Large intestine (tissue), 3 donors: ENCODE results near the gene NLK. TPM values are rescaled to one million over a fixed set of nuclear protein-coding genes. Genes with fewer than 3 reads are reported as not detected.
"Not testable (repeated sequence)": the region's sequence is repeated elsewhere in the genome, so short reads cannot be mapped to it uniquely, and the experiment has no call there.

Experiments used
- DNase-seq, 2 donors: peaks; one replicate each; pipeline versions ENCODE4 v3.0.0 to v3.0.0-alpha.2; 2013
- H3K27ac ChIP-seq: one replicate; pipeline ENCODE4 v1.5.1; 2013; ENCODE audit warnings: low read length
- H3K27me3 ChIP-seq: 2 replicates; pipeline ENCODE4 v1.6.1; 2013; ENCODE audit warnings: low read length; ENCODE audit not compliant: control insufficient read depth, insufficient read depth
- H3K36me3 ChIP-seq: 2 replicates; pipeline ENCODE4 v1.6.1; 2013; ENCODE audit warnings: low read length; ENCODE audit not compliant: control insufficient read depth, insufficient read depth
- H3K4me1 ChIP-seq: one replicate; pipeline ENCODE4 v1.6.1; 2013; ENCODE audit warnings: low read length; ENCODE audit not compliant: control insufficient read depth, insufficient read depth
- H3K4me3 ChIP-seq: one replicate; pipeline ENCODE4 v1.5.1; 2013; ENCODE audit warnings: low read length
- H3K9me3 ChIP-seq: one replicate; pipeline ENCODE4 v1.6.1; 2013; ENCODE audit warnings: mild to moderate bottlenecking, low read depth, low read length, moderate library complexity; ENCODE audit not compliant: control insufficient read depth
- WGBS: methylation state at CpG from one replicate; pipeline ENCODE4 v1.1.5; 2013; ENCODE audit warnings: low lambda C conversion rate; ENCODE audit not compliant: insufficient coverage; 5-methylcytosine and 5-hydroxymethylcytosine counted together
- polyA plus RNA-seq: library from polyadenylated mRNA; unstranded; fragments of 120-200 nt; gene quantifications from one replicate; pipeline ENCODE4 v1.2.1, GENCODE V29; 2013

The NLK gene
- polyA plus RNA-seq, 1 donor: 13.9 TPM

DNA sequence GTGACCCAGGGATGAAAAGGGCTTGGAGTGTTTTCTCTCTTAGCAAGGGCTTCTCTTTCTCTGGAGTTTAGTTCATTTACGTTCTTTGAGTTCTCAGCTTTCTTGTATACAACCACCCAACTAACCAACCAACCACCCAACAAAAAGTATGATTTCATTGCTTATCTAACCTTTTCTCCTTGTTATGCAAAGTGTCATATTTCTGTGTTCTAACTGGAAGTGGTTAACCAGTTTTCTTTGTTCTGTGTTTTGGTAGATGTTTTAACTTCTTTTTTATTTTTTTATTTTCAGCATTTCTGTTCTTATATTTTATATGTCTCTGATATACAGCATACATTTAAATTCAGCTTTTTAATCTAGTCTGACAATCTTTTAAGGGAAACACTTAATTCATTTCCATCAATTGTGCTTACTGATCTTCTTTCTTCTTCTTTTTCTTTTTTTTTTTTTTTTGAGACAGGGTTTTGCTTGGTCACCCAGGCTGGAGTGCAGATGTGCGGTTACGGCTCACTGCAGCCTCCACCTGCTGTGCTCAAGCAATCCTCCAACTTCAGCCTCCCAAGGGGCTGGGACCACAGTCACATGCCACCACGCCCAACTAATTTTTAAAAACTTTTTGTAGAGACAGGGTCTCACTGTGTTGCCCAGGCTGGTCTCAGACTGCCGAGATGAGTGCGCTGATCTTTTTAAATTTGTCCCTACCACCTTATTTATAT is 29.6 kb downstream of the NLK start:
- H3K4me3 ChIP-seq: no peak overlapping the region
- 100% methylated on average over 2 of the region's 6 CpGs for WGBS
- H3K36me3 ChIP-seq: peaks cover 3% of the 10 kb centered on the region
- H3K4me1 ChIP-seq: no peaks in the 10 kb centered on the region
- H3K9me3 ChIP-seq: peaks cover 4% of the 10 kb centered on the region
- DNase-seq: no peak
- H3K27ac ChIP-seq: no peak overlapping the region
- no peaks in the 10 kb centered on the region for H3K27me3 ChIP-seq

DNA sequence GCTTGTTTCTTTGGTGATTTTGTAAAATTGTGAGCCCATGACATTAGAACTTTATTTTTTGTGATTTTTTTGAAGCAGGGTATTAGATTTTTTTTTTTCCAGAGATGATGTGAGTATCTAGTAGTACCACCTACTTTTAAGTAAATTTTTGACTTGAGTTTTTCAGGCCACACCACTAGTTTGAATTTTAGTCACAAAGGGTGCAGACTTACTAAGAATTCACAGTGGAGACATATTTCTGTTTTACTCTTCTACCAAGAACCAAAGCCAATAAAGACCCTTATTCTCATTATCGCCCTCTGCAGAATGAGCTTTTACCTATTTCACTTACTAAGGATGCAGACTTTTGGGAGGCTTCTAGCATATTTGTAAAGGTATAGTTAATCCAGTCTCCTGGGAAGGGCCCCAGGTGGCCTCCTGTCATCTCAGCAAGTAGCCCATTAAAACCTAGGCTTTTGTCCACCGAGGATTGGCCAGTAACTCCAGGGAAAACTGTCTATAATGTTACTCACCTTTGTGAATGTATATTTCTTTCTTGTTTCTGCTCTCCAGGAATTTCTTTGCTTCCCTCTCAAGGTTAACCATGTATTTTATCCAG is 30.6 kb downstream of the NLK start:
- Histone ChIP-seq H3K9me3 (peaks cover 4% of the 10 kb centered on the region), H3K36me3 (peaks cover 3% of the 10 kb centered on the region), H3K27ac (no peak overlapping the region), H3K4me1 (no peaks in the 10 kb centered on the region), H3K27me3 (no peaks in the 10 kb centered on the region), H3K4me3 (no peak overlapping the region)
- WGBS: no CpG with 5 or more reads among the region's 2 CpGs
- no peak for DNase-seq

DNA sequence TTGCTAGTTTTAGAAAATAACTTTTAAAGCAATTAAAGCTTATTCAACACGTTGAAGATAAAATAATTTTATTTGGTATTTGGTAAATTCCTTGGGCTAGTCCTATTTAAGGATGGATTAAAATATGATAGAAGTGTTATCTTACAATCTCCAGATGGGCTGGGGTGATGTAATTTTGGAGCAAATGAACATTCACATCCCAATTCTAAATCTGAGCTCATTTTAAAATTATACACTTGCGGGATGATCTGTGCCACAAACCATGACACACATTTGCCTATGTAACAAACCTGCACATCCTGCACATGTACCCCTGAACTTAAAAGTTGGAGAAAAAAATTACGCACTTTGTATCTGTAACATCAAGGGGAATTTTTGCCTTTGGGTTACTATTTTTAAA is 31.5 kb downstream of the NLK start:
- Histone ChIP-seq H3K9me3 (peaks cover 4% of the 10 kb centered on the region), H3K36me3 (peaks cover 3% of the 10 kb centered on the region), H3K27me3 (no peaks in the 10 kb centered on the region), H3K4me3 (no peak overlapping the region), H3K27ac (no peak overlapping the region), H3K4me1 (no peaks in the 10 kb centered on the region)
- DNase-seq: no peak
- WGBS: 100% methylated on average over 2 of the region's 3 CpGs

DNA sequence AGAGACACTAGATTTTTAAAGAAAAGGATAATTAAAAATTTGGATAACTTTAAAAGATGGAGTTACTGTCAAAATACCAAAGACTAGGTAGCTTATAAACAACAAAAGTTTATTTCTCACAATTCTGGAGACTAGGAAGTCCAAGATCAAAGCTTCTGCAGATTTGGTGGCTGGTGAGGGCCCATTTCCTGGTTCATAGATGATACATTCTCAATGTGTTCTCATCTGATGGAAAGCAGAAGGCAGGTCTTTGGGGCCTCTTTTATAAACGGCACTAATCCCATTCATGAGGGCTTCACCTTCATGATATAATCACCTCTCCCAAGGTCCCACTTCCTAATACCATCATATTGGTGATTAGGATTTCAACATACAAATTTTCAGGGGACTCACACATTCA is 33.7 kb downstream of the NLK start:
- Histone ChIP-seq H3K36me3 (peaks cover 3% of the 10 kb centered on the region), H3K4me3 (no peak overlapping the region), H3K27me3 (no peaks in the 10 kb centered on the region), H3K9me3 (peaks cover 4% of the 10 kb centered on the region), H3K4me1 (peaks cover 4% of the 10 kb centered on the region), H3K27ac (no peak overlapping the region)
- DNase-seq: no peak
- no CpG with 5 or more reads among the region's 1 CpG for WGBS

DNA sequence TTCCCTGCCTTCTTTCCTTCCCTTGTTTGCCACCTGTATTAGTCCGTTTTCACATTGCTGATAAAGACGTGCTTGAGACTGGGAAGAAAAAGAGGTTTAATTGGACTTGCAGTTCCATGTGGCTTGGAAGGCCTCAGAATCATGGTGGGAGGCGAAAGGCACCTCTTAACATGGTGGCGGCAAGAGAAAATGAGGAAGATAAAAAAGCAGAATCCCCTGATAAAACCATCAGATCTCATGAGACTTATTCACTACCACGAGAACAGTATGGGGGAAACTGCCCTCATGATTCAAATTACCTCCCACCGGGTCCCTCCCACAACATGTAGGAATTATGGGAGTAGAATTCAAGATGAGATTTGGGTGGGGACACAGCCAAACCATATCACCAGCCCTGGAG is 34.7 kb downstream of the NLK start:
- not testable (repeated sequence) for H3K27ac ChIP-seq, H3K36me3 ChIP-seq, H3K27me3 ChIP-seq, H3K4me3 ChIP-seq, H3K9me3 ChIP-seq, DNase-seq, H3K4me1 ChIP-seq
- 100% methylated on average over 3 of the region's 6 CpGs for WGBS

DNA sequence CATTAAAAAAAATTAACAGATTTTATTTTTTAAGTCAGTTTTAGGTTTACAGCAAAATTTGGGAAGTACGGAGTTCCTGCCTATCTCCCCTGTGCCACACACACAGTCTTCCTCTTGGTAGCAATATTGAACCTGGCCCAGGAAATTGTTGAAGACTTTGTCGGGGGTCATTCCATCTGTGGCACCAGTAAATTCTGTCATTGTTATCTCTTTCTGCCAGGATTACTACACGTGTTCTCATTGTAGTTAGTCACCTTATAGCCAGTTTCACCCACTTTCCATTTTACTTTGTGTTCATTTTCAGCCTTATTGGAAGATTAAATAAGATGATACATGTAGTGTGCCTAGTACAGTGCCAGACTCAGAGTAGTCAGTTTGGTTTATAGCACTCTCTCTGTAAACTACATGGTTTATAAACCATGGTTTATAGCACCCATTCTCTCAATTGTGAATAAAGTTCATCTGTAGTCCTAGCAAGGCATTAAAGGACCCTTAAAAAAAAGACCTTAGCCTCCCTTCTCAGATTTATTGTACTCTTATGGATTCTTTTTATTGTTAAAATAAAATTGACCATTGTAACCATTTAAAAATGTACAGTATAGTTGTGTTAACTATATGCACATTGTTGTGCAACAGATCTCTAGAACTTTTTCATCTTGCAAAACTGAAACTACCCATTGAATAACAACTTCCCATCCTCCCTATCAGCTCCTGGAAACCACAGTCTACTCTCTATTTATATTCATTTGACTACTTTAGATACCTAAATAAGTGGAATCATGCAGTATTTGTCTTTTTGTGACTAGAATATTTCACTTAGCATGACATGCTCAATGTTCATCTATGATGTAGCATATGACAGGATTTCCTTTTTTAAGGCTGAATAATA is 36.1 kb downstream of the NLK start:
- WGBS: 56% methylated on average over 1 of the region's 3 CpGs
- peaks cover 12% of the 10 kb centered on the region for H3K4me1 ChIP-seq
- no peak overlapping the region for H3K4me3 ChIP-seq
- DNase-seq: no peak
- no peaks in the 10 kb centered on the region for H3K36me3 ChIP-seq
- H3K27ac ChIP-seq: no peak overlapping the region
- no peaks in the 10 kb centered on the region for H3K9me3 ChIP-seq
- H3K27me3 ChIP-seq: no peaks in the 10 kb centered on the region

DNA sequence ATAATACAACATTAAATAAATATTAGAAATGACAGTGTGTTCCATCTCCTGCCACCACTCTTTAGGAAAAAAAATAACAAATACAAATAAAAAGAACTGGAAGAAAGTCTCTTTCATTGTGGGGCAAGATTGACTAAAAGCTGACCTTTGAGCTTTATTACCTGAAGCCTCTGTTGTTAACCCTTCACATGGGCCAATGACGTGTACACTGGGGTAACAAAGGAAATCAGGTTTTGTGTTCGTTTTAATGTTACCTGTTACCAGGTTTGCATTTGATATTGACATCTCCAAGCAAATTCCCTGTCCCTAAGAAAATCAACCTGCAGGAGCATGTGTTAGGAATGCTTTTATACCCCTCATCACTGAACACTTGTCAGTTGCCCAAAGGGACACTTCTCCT is 39.0 kb downstream of the NLK start:
- Histone ChIP-seq H3K27me3 (no peaks in the 10 kb centered on the region), H3K9me3 (no peaks in the 10 kb centered on the region), H3K27ac (peak overlapping the region; percentile 50), H3K4me1 (peaks cover 12% of the 10 kb centered on the region), H3K36me3 (no peaks in the 10 kb centered on the region), H3K4me3 (no peak overlapping the region)
- WGBS: no CpG with 5 or more reads among the region's 2 CpGs
- DNase-seq: peak; percentile 21 to 74

DNA sequence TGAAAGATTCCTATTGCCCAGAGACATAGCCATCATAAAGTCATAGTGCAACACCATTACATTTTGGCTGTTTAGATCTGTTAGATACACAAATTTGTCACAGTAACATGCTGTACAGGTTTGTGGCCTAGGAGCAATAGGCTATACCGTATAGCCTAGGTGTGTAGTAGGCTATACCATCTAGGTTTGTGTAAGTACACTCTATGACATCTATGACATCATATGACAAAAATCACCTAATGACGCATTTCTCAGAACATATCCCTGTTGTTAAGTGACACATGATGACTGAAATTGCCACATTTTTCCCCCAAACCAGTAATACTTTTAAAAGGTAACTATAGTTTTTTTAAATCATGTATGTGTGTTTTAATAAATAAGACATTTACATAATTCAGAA is 43.3 kb downstream of the NLK start:
- peaks cover 3% of the 10 kb centered on the region for H3K9me3 ChIP-seq
- DNase-seq: no peak
- no peaks in the 10 kb centered on the region for H3K36me3 ChIP-seq
- no peak overlapping the region for H3K4me3 ChIP-seq
- WGBS: no CpG with 5 or more reads among the region's 2 CpGs
- H3K4me1 ChIP-seq: peaks cover 12% of the 10 kb centered on the region
- no peak overlapping the region for H3K27ac ChIP-seq
- no peaks in the 10 kb centered on the region for H3K27me3 ChIP-seq

DNA sequence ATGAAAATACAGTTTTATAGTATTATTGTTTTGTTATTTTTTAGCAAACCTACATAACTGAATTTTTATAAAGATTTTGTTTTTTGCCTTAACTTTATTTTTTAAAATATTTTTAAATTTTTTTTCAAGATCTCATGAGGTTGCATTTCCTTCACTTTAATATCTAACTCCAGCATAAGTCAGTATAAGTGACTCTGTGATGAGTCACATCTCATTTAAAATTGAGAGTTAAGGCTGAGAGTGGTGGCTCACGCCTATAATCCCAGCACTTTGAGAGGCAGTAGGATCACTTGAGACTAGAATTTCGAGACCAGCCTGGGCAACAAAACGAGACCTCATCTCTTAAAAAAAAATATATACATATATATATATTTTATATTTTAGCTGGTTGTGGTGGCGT is 44.0 kb downstream of the NLK start:
- no peak overlapping the region for H3K4me3 ChIP-seq
- peaks cover 8% of the 10 kb centered on the region for H3K4me1 ChIP-seq
- no peaks in the 10 kb centered on the region for H3K36me3 ChIP-seq
- no CpG with 5 or more reads among the region's 4 CpGs for WGBS
- peaks cover 3% of the 10 kb centered on the region for H3K9me3 ChIP-seq
- no peaks in the 10 kb centered on the region for H3K27me3 ChIP-seq
- no peak for DNase-seq
- H3K27ac ChIP-seq: no peak overlapping the region

DNA sequence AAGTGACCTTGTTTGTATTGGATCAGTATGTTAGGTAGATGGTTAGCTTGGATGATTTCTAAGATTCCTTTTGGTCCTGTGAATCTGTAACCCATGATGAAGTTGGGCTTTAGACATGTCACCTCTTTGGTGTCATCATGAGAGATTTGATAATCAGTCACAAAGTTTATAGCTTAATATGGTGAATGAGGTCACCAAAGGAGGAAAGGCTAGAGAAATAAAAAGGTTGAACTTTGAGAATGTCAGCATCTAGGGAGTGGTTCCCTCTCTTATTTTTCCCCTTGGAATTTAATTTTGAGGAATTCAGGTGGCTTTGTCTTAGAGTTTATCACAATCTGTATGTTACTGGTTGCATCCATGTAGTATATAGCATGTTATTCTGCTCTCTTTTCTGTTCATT is 45.3 kb downstream of the NLK start:
- Histone ChIP-seq H3K4me3 (no peak overlapping the region), H3K36me3 (no peaks in the 10 kb centered on the region), H3K27ac (no peak overlapping the region), H3K27me3 (no peaks in the 10 kb centered on the region), H3K4me1 (no peaks in the 10 kb centered on the region), H3K9me3 (peaks cover 3% of the 10 kb centered on the region)
- DNase-seq: no peak
